Karpas-422 (cell line): ENCODE data around the gene RSAD1. TPM values are rescaled to one million over a fixed set of nuclear protein-coding genes. Genes with fewer than 3 reads are reported as not detected.

Source experiments
- DNase-seq: peaks from one replicate; pipeline ENCODE4 v3.0.0-alpha.2; 2015
- H2AFZ ChIP-seq: fragments of 200-600 bp; sonication (generic); 2 replicates; pipeline ENCODE4 v1.6.1; 2014; ENCODE audit warnings: antibody characterized with exemption, low read length, mixed read lengths
- H3K27ac ChIP-seq: fragments of 200-600 bp; sonication (generic); 2 replicates; pipeline ENCODE4 v1.5.1; 2014; ENCODE audit warnings: mild to moderate bottlenecking, low read length, moderate library complexity
- H3K27me3 ChIP-seq: fragments of 200-600 bp; sonication (generic); 2 replicates; pipeline ENCODE4 v1.6.1; 2014; ENCODE audit warnings: low read length, mixed read lengths
- H3K36me3 ChIP-seq: fragments of 200-600 bp; sonication (generic); 2 replicates; pipeline ENCODE4 v1.6.1; 2014; ENCODE audit warnings: low read length, mixed read lengths; ENCODE audit not compliant: insufficient read depth
- H3K4me1 ChIP-seq: fragments of 200-600 bp; sonication (generic); 2 replicates; pipeline ENCODE4 v1.6.1; 2014; ENCODE audit warnings: mild to moderate bottlenecking, low read length, mixed read lengths
- H3K4me2 ChIP-seq: fragments of 200-600 bp; sonication (generic); 2 replicates; pipeline ENCODE4 v1.6.1; 2014; ENCODE audit warnings: low read length, low read depth, mild to moderate bottlenecking; ENCODE audit not compliant: poor library complexity, severe bottlenecking
- H3K4me3 ChIP-seq: fragments of 200-600 bp; sonication (generic); 2 replicates; pipeline ENCODE4 v1.5.1; 2014; ENCODE audit warnings: mild to moderate bottlenecking, antibody characterized with exemption, low read length, mixed read lengths
- H3K79me2 ChIP-seq: fragments of 200-600 bp; sonication (generic); 2 replicates; pipeline ENCODE4 v1.6.1; 2014; ENCODE audit warnings: mild to moderate bottlenecking, low read length, mixed read lengths
- H3K9ac ChIP-seq: fragments of 200-600 bp; sonication (generic); 2 replicates; pipeline ENCODE4 v1.6.0; 2014; ENCODE audit warnings: low read length
- H3K9me2 ChIP-seq: fragments of 200-600 bp; sonication (generic), shearing (Covaris generic); replicated peaks from 2 replicates; pipeline ENCODE4 v1.6.0; 2014; ENCODE audit warnings: mild to moderate bottlenecking, low read length, moderate library complexity; ENCODE audit not compliant: insufficient read depth
- H3K9me3 ChIP-seq: fragments of 300-700, 200-600 bp; sonication (generic); 2 replicates; pipeline ENCODE4 v1.6.1; 2014; ENCODE audit warnings: low read length, mixed read lengths
- H4K20me1 ChIP-seq: fragments of 200-600 bp; sonication (generic); 2 replicates; pipeline ENCODE4 v1.6.1; 2014; ENCODE audit warnings: mild to moderate bottlenecking, antibody characterized with exemption, low read length, low read depth; ENCODE audit not compliant: insufficient read depth
- total RNA-seq: library from RNA; depleted of rRNA; stranded (reverse); fragments of >200 nt; shearing (Covaris generic); gene quantifications from 2 replicates; pipeline ENCODE4 v1.2.3, GENCODE V29; 2014; ENCODE audit warnings: low replicate concordance

Gene RSAD1
- total RNA-seq, 1 experiment from 2014 or later: 15.4 TPM

GRCh38 chr17:50461550-50462132 is 17.0 kb upstream of the RSAD1 start:
- H4K20me1 ChIP-seq: no peaks in the 10 kb centered on the region
- DNase-seq: no peak
- no peaks in the 10 kb centered on the region for H3K36me3 ChIP-seq
- H3K4me1 ChIP-seq: 0 out of 2 replicates have a peak, but pooled peaks cover 4% of the 10 kb centered on the region
- H3K4me2 ChIP-seq: no peak overlapping the region
- H3K27me3 ChIP-seq: no peaks in the 10 kb centered on the region
- no peaks in the 10 kb centered on the region for H3K9me2 ChIP-seq
- H3K27ac ChIP-seq: no peak overlapping the region
- no peak overlapping the region for H3K4me3 ChIP-seq
- no peak overlapping the region for H2AFZ ChIP-seq
- H3K9ac ChIP-seq: no peak overlapping the region
- H3K9me3 ChIP-seq: no peaks in the 10 kb centered on the region
- H3K79me2 ChIP-seq: no peaks in the 10 kb centered on the region

GRCh38 chr17:50462446-50462845 is 16.2 kb upstream of the RSAD1 start:
- DNase-seq: no peak
- Histone ChIP-seq H3K9me2 (no peaks in the 10 kb centered on the region), H3K36me3 (no peaks in the 10 kb centered on the region), H3K4me1 (0 out of 2 replicates have a peak, but pooled peaks cover 4% of the 10 kb centered on the region), H3K79me2 (no peaks in the 10 kb centered on the region), H4K20me1 (no peaks in the 10 kb centered on the region), H3K9ac (no peak overlapping the region), H3K27ac (no peak overlapping the region), H3K9me3 (no peaks in the 10 kb centered on the region), H3K4me2 (no peak overlapping the region), H3K4me3 (no peak overlapping the region), H2AFZ (no peak overlapping the region), H3K27me3 (no peaks in the 10 kb centered on the region)

GRCh38 chr17:50464121-50464520 is 14.5 kb upstream of the RSAD1 start:
- H3K36me3 ChIP-seq: no peaks in the 10 kb centered on the region
- H3K9ac ChIP-seq: no peak overlapping the region
- H4K20me1 ChIP-seq: no peaks in the 10 kb centered on the region
- H3K9me2 ChIP-seq: no peaks in the 10 kb centered on the region
- H3K27ac ChIP-seq: no peak overlapping the region
- H2AFZ ChIP-seq: no peak overlapping the region
- no peak overlapping the region for H3K4me2 ChIP-seq
- no peak overlapping the region for H3K4me3 ChIP-seq
- H3K4me1 ChIP-seq: 0 out of 2 replicates have a peak, but pooled peaks cover 4% of the 10 kb centered on the region
- no peak for DNase-seq
- no peaks in the 10 kb centered on the region for H3K27me3 ChIP-seq
- H3K9me3 ChIP-seq: no peaks in the 10 kb centered on the region
- H3K79me2 ChIP-seq: no peaks in the 10 kb centered on the region

GRCh38 chr17:50464736-50465135 is 13.9 kb upstream of the RSAD1 start:
- Histone ChIP-seq H3K27ac (no peak overlapping the region), H3K4me2 (no peak overlapping the region), H3K9ac (no peak overlapping the region), H4K20me1 (no peaks in the 10 kb centered on the region), H3K9me3 (no peaks in the 10 kb centered on the region), H3K9me2 (no peaks in the 10 kb centered on the region), H3K27me3 (no peaks in the 10 kb centered on the region), H3K4me1 (no peaks in the 10 kb centered on the region), H3K4me3 (no peak overlapping the region), H3K79me2 (no peaks in the 10 kb centered on the region), H3K36me3 (no peaks in the 10 kb centered on the region), H2AFZ (no peak overlapping the region)
- DNase-seq: no peak

- no peaks in the 10 kb centered on the region for H3K9me3 ChIP-seq
- no peak overlapping the region for H3K9ac ChIP-seq
- no peaks in the 10 kb centered on the region for H3K36me3 ChIP-seq
- no peaks in the 10 kb centered on the region for H3K4me1 ChIP-seq
- no peak overlapping the region for H3K27ac ChIP-seq
- no peaks in the 10 kb centered on the region for H3K79me2 ChIP-seq
- DNase-seq: no peak
- no peaks in the 10 kb centered on the region for H3K27me3 ChIP-seq
- no peak overlapping the region for H3K4me3 ChIP-seq
- H2AFZ ChIP-seq: no peak overlapping the region
- H3K9me2 ChIP-seq: no peaks in the 10 kb centered on the region
- H3K4me2 ChIP-seq: no peak overlapping the region
- no peaks in the 10 kb centered on the region for H4K20me1 ChIP-seq
Measured at GRCh38 chr17:50465171-50465570, 13.5 kb upstream of the RSAD1 start.

- H3K4me1 ChIP-seq: no peaks in the 10 kb centered on the region
- H3K9me3 ChIP-seq: no peaks in the 10 kb centered on the region
- H3K4me3 ChIP-seq: no peak overlapping the region
- no peak overlapping the region for H3K9ac ChIP-seq
- H3K9me2 ChIP-seq: no peaks in the 10 kb centered on the region
- no peaks in the 10 kb centered on the region for H3K27me3 ChIP-seq
- H3K4me2 ChIP-seq: no peak overlapping the region
- H2AFZ ChIP-seq: no peak overlapping the region
- no peaks in the 10 kb centered on the region for H4K20me1 ChIP-seq
- no peak overlapping the region for H3K27ac ChIP-seq
- no peak for DNase-seq
- no peaks in the 10 kb centered on the region for H3K36me3 ChIP-seq
- H3K79me2 ChIP-seq: no peaks in the 10 kb centered on the region
Measured at GRCh38 chr17:50465635-50466034, 13.0 kb upstream of the RSAD1 start.

GRCh38 chr17:50466371-50467113 is 12.1 kb upstream of the RSAD1 start:
- H3K27ac ChIP-seq: no peak overlapping the region
- H3K9me3 ChIP-seq: no peaks in the 10 kb centered on the region
- H3K9me2 ChIP-seq: no peaks in the 10 kb centered on the region
- H3K36me3 ChIP-seq: no peaks in the 10 kb centered on the region
- no peak overlapping the region for H3K4me2 ChIP-seq
- H4K20me1 ChIP-seq: no peaks in the 10 kb centered on the region
- no peak for DNase-seq
- no peak overlapping the region for H2AFZ ChIP-seq
- no peaks in the 10 kb centered on the region for H3K27me3 ChIP-seq
- H3K9ac ChIP-seq: no peak overlapping the region
- H3K4me3 ChIP-seq: no peak overlapping the region
- H3K4me1 ChIP-seq: no peaks in the 10 kb centered on the region
- H3K79me2 ChIP-seq: no peaks in the 10 kb centered on the region

- no peaks in the 10 kb centered on the region for H4K20me1 ChIP-seq
- H3K79me2 ChIP-seq: no peaks in the 10 kb centered on the region
- no peaks in the 10 kb centered on the region for H3K27me3 ChIP-seq
- H3K9me3 ChIP-seq: no peaks in the 10 kb centered on the region
- H3K4me1 ChIP-seq: no peaks in the 10 kb centered on the region
- no peaks in the 10 kb centered on the region for H3K9me2 ChIP-seq
- H3K4me2 ChIP-seq: no peak overlapping the region
- no peak overlapping the region for H3K9ac ChIP-seq
- H3K27ac ChIP-seq: no peak overlapping the region
- no peaks in the 10 kb centered on the region for H3K36me3 ChIP-seq
- no peak overlapping the region for H2AFZ ChIP-seq
- no peak overlapping the region for H3K4me3 ChIP-seq
- no peak for DNase-seq
Measured at GRCh38 chr17:50467114-50467854, 11.4 kb upstream of the RSAD1 start.
